GM21825 (cell line): ENCODE data around the gene MMP8.

ENCODE experiments used
- ATAC-seq: cut with Tn5 transposase; IDR thresholded peaks from one replicate; pipeline ENCODE4 v1.9.1; 2021; ENCODE audit warnings: mild to moderate bottlenecking, moderate library complexity; ENCODE audit not compliant: unreplicated experiment

Gene MMP8

DNA sequence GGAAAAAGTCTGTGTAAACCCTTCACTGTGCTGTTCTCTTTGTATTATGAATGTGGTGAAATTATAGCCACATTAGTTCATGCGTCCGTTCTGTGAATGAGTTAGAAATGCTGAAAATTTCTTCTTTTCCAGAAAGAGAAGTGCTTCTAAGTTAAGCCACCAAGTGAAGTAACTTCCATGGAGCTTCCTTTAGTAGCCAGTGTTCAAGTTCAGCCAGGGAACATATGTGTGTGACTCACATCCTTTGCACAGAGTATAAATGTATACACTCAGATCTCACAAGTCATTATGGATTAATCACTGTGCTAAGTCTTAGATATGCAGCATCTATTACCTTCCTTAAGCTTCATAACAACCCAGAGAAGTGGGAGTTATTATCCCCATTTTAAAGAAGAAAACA is 3.1 kb upstream of the MMP8 start:
- ATAC-seq, result no peak

DNA sequence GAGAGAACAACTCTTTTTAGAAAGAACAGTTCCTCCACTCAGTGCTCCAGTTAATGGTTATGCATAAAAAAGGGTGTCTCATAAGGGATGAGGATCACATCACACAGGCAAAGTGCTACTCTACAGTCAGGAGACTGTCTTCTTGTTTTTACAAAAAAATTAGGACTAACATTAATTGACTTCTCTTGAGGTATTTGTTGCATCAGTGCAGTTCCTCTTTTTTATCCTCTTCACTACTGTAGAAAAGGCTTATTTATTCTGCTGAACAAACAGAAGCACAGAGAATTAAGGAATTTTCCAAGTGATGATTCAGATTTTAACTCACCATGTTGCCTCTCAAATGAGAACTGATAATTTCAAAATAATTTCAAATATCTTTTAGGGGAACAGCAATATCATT is 1.9 kb downstream of the MMP8 start:
- ATAC-seq, result no peak

DNA sequence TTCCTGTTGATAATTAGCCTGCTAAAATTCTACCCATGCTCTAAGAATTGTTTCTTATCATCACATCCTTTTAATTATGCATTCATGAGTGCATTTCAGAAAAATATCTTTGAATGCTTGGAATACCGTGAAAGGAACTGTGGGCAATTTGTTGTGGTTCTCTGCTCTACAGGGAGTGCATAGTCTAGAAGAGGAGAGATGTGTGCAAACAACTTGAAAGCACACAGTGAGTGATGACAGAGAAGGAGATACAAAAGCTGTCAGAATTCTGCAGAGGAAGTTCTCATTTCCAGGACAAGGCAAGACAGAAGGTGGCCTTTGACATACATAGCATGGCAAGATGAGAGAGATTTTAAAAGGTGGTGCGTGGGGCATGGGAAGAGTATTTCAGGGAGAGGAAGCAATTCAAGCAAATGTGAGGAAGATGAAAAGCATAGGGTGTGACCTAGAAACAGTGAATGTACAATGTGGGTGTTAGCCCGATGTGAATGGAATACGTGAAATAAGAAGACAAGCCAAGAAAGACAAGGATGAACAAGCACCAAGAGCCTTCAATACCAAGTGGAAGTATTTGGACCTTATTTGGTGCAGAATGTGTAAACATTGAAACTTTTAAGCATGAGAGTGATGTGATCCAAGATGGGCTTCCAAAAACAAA is 5.0 kb downstream of the MMP8 start:
- ATAC-seq, result no peak

GRCh38 chr11:102717280-102717679 is 7.5 kb downstream of the MMP8 start:
- no peak for ATAC-seq

DNA sequence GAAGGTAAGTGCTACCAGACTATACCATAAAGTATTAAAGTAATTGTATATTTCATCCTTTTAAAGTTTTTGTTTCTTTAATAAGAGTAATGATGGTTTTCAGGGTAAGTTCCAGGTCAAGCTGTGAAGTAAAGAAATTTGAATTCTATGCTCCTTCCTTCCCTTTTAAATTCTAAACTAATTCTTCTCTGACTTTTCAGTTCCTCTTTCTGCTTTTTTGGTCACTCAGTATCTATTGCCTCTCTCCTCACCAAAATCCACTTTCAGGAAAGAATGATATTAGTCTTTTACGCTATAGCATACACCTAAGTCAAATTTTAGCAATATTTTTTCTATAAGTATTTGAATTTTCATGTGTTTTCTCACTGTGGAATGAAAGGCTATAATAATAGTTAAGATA is 8.2 kb downstream of the MMP8 start:
- no peak for ATAC-seq

- ATAC-seq, result no peak
These were observed 12.6 kb downstream of the MMP8 start for GRCh38 chr11:102712137-102712536.

DNA sequence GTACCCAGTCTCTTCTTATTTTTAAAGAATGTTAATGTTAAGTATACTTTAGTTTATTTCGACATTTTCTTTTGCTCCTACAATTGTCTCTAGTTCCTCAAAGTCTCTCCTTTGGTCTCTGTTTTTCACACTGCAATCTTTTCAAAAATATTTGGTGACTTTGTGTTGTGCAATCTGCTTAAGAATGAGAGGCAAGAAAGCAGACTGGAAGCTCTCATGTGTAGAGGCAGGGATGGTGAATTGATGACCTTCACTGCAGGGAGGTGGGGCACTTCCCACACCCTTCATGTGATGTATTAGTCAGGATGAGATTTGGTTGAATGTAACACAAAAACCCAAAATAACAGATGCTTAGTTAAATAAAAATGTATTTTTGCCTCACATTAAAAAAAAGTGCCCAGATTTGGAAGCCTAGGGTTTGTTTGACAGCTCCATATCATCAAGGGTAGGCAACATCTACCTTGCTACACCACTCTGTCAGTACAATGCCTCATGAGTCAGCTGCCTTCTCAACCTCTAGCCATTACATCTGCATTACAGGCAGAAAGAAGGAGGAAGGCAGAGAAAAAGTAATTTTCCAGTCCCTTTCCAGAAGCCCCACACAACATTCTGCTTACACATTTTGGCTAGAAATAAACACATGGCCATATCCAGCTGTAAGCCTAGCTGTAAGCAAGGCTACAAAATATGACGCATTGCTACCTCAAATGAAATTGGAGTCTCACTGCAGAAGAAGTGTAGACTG is 15.4 kb downstream of the MMP8 start:
- no peak for ATAC-seq

DNA sequence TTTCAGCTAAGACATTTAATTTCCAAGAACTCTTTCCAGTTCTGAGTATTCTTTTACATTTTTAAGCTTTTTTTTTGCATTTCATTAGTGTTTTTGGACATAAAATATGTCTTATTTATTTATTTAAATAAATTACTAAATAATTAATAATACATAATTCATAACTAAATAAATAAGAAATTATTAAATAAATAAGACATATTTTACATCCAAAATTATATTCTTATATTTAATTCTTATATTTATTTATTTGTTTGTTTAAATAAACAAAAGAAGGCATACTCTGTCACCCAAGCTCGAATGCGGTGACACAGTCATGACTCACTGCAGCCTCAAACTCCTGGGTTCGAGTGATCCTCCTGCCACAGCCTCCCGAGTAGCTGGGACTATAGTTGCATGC is 16.1 kb downstream of the MMP8 start:
- no peak for ATAC-seq

- ATAC-seq, result no peak
These were observed 19.1 kb downstream of the MMP8 start, which contains the start of gene MMP27 for GRCh38 chr11:102705626-102706025. MMP27 (minus strand) TSS chr11:102705769; CDS start chr11:102705714, 55 bp downstream.

DNA sequence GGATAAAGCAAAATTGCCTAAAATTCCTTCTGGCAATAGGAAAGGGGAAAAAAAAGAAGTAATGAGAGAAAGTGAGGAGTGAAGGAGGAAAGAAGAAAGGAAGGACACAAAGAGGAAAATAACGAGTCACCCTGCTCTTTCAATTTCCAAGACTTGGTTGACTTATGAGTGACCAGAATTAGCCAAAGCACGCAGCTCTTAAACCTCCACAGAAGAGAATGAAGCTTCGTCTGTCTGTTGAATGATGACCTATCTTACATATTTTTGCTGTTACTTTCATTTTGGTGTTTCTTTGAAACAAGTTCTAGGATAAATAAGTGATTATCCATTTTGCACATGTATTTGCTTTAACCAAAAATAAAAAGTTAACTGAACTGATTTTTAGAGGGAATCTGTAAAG is 19.9 kb downstream of the MMP8 start:
- ATAC-seq, result no peak

DNA sequence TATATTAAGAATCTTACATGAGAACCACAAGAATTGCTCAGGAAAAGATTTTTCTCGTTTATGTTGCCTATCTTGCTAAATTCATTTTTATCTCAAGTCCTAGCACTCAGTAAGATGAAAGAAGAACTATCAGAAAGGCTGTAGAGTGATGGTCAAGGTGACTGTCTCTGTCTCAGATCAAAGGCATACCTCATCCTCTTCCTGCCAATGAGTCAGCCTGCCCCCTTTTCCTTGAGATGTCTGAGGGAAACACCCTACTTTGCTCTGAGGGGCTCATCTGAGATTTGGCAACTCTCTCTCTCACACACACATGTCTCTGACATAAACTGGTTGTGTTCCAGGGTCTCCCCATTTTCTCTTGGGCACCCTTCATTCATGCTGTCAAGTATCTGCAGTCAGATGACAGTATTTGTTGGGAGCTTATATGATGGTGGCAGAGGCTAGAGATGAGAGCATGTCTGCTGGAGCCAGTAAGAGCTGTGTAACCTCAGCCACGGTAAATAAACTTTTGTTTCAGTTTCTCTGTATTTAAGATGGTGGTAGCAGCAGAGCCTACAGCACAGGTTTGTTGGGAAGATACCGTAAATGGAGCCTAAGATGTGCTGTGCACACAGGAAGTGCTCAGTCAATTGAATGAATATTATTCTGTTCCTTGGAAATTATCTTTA is 20.8 kb downstream of the MMP8 start:
- no peak for ATAC-seq

GRCh38 chr11:102695201-102695600 is 29.6 kb downstream of the MMP8 start:
- ATAC-seq, result no peak

- ATAC-seq, result no peak
These were observed 39.0 kb downstream of the MMP8 start for GRCh38 chr11:102685754-102686153.

- ATAC-seq, result no peak
These were observed 39.4 kb downstream of the MMP8 start for GRCh38 chr11:102685338-102685737.

DNA sequence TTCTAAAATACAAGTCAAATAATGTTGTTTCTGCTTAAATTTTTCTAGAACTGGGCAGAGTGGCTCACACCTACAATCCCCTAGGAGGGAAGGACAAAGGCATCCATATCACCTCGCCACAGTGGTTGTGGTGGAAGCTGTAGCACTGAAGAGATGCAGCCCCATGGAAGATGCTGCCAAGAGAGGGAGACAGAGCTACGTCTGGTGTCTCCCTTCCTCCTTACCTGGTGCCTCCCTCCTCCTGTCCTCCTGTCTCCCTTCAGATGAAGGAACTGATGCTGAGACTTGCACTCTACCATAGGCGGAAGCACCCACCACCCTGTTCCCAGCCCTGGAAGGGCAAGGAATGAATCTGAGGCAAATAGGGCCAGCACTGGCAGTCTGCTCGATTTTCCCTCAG is 41.5 kb downstream of the MMP8 start:
- no peak for ATAC-seq

- ATAC-seq, result no peak
These were observed 43.8 kb downstream of the MMP8 start for GRCh38 chr11:102680945-102681344.

GRCh38 chr11:102678022-102678421 is 46.7 kb downstream of the MMP8 start:
- ATAC-seq, result no peak

GRCh38 chr11:102676084-102676483 is 48.7 kb downstream of the MMP8 start:
- ATAC-seq, result no peak

GRCh38 chr11:102669664-102670063 is 55.1 kb downstream of the MMP8 start:
- peak; percentile 46 for ATAC-seq

DNA sequence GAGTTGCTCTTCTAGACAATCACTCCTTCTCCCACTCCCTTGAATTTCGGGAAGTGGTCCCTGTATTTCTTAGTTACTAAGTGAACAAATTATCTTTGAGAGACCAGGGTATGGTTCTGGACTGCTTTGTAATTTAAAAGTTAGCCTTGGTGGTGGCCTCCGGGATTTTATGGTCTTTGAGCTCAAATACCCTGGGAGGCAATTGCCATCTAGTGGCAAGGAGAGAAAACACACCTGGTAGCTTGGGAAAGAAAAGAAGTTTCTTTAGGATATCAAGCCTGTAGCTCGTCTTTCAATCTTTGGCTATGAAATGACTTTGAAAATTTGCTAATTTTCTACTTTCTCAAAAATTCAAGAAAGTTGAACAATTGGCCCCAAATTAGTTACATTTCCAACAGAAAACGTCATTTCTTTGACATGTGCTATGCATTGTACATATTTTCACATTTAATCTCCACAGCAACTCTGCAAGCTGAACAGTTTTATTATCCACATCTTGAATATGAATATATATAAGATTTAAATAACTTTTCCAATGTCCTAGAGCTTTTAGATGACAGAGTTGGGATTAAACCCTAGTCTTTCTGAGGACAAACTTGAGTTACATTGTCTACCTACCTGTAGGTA is 58.3 kb downstream of the MMP8 start:
- no peak for ATAC-seq

GRCh38 chr11:102664001-102664752 is 60.6 kb downstream of the MMP8 start:
- peak; percentile 59 for ATAC-seq
